Pulmonary artery endothelial cell (primary cell): ENCODE results near the gene CPLX3. TPM values are rescaled to one million over a fixed set of nuclear protein-coding genes. Genes with fewer than 3 reads are reported as not detected.

Experiments
- DNase-seq: peaks from one replicate; pipeline ENCODE4 v3.0.0-alpha.2; 2011; ENCODE audit warnings: low read depth, low spot score
- total RNA-seq: library from RNA; depleted of rRNA; stranded (reverse); fragments of >200 nt; gene quantifications from 2 replicates; pipeline ENCODE4 v1.2.3, GENCODE V29; 2014

CPLX3 gene
- total RNA-seq, 1 donor from 2014 or later = not detected

GRCh38 chr15:74802290-74802689 lies 24.1 kb upstream of the CPLX3 start:
- DNase-seq = no peak

GRCh38 chr15:74802862-74803447 lies 23.5 kb upstream of the CPLX3 start:
- no peak for DNase-seq

DNA sequence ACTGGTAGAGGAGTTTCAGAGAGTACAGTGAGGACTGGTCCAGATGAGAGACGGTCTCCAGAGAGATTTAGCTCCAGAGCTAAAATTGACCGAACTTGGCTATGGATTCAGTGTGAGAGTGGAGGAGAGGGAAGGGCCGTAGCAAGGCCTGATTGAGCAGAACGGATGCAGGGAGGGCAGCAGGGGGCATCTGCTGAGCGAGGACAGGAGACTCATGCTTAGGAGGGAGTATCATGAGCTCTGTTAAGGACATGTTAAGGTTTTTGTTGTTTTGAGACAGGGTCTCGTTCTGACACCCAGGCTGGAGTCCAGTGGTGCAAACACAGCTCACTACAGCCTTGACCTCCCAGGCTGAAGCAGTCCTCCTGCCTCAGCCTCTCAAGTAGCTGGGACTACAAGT lies 21.5 kb upstream of the CPLX3 start:
- DNase-seq = no peak

GRCh38 chr15:74807282-74807681 lies 19.1 kb upstream of the CPLX3 start:
- no peak for DNase-seq

- no peak for DNase-seq
These were observed 18.2 kb upstream of the CPLX3 start for GRCh38 chr15:74808078-74808839.

DNA sequence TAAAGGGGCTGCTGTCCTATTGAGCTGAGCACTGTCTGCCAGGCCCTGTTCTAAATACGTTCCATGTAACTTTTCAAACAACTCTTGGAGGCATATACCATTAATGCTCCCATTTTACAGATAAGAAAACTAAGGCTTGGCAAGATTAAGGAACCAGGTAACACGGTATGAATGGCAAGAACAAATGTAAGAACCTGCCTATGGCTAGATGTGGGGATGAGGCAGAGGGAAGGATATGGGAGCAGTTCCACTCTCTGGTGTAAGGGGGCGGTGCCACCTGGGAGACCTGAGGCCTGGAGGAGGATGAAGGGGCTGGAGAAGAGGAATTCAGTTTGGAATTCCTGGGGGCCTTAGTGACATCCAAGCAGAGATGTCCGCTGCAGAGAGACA lies 17.6 kb upstream of the CPLX3 start:
- DNase-seq = no peak

- DNase-seq = no peak
These were observed 17.2 kb upstream of the CPLX3 start for GRCh38 chr15:74809242-74809641.

GRCh38 chr15:74809956-74810355 lies 16.5 kb upstream of the CPLX3 start:
- DNase-seq = no peak

DNA sequence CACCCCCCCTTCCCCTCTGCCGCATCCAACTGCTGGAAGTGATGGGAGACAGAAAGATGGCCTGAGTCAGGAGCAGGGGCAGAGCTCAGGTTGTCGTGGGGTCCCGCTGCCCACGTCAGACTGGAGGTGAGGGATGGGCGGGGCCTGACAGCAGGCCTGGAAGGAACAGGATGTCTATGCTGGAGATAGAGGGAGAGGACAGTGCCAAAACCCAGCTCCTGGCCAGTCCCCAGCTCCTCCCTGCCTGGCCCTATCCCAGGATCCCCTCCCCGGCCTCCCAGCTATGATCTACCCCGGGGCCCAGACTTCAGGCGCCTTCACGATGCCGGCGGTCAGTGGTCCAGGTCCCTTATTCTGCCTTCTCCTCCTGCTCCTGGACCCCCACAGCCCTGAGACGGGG lies 13.9 kb upstream of the CPLX3 start, which contains the start of gene LMAN1L:
TSS of gene LMAN1L (plus strand) at position 303 of the 400 bp plus-strand sequence. CDS start at position 323, 20 bp downstream.
- DNase-seq = no peak

- no peak for DNase-seq
These were observed 11.1 kb upstream of the CPLX3 start for GRCh38 chr15:74815121-74815934.

- DNase-seq = no peak
These were observed 10.5 kb upstream of the CPLX3 start for GRCh38 chr15:74815961-74816360.

- no peak for DNase-seq
These were observed 9.6 kb upstream of the CPLX3 start for GRCh38 chr15:74816624-74817369.

- no peak for DNase-seq
These were observed 9.1 kb upstream of the CPLX3 start for GRCh38 chr15:74817370-74817737.

- DNase-seq = no peak
These were observed 6.4 kb upstream of the CPLX3 start for GRCh38 chr15:74820056-74820455.

DNA sequence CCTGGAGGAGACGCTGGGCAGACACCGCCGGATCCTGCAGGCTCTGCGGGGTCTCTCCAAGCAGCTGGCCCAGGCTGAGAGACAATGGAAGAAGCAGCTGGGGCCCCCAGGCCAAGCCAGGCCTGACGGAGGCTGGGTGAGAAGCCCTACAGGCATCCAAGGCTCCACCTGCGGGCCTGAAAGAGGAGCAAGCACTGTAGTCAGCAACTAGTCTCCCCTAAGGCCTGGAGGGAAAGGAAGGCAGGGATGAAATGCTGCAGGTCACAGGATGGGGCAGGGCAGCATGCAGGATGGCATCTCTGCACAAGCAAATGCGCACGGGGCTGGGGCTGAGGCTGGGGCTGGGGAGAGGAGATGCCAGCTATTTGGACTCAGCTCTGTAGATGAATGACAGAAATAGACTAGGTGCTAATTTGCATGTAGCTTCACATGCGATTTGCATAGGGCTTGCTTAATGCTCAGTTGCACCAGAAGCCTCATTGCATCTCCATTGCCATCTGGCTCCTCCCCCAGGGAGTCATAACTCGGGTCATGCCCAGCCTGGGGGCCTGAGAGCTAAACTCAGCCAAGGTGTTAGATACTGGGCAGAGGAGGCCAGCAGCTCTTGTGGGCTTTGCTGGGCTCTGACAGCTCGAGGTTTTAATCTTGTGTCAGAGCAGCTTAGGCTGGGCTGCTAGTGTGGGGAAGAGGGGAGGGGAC lies 5.2 kb upstream of the CPLX3 start:
- no peak for DNase-seq

GRCh38 chr15:74821790-74822158 lies 4.7 kb upstream of the CPLX3 start:
- DNase-seq = no peak

GRCh38 chr15:74822233-74822632 lies 4.2 kb upstream of the CPLX3 start:
- DNase-seq = no peak

GRCh38 chr15:74823324-74823723 lies 3.1 kb upstream of the CPLX3 start:
- no peak for DNase-seq

DNA sequence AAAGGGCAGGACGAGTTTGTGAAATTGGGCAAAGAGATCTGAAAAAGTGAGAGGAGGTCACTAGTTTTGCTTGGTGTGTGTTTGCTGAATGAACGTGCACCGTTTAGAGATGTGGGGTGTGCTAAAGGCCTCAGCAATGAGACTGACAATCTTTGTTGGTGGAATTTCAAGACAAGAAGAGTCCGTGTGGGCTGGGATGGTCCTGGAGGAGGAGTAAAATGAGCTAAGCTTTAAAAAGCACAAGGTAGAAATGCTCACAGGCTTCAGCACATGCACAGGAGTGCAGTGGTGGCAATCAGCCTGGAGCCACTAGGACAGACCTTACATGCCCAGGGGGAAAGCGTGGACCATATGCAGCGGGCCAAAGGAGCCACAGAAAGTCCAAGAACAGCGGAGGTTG lies 1.5 kb upstream of the CPLX3 start:
- DNase-seq = no peak

GRCh38 chr15:74825866-74826265 lies 561 bp upstream of the CPLX3 start:
- DNase-seq = no peak

- DNase-seq = no peak
These were observed 494 bp downstream of the CPLX3 start for GRCh38 chr15:74826921-74827320.
